Measurements from ENCODE around the gene SYT1. TPM values are rescaled to one million over a fixed set of nuclear protein-coding genes. Genes with fewer than 3 reads are reported as not detected.

Gene SYT1
- total and polyA plus RNA-seq, 2 donors (not counting 3 experiments of a cell fraction or from before 2014, with no cell fraction given): 3.2 to 15.3 TPM

- Histone ChIP-seq H3K27ac (ENCODE audit: insufficient read depth, low read depth, low read length) (no peak overlapping the region), H2AFZ (ENCODE audit: low read depth, low read length) (no peak overlapping the region), H3K4me3 (replicated peaks in 1 of 3; ENCODE audit: insufficient read depth in 1 of 3, low read depth in 1 of 3, low read length in 3 of 3) (no peak overlapping the region), H3K4me1 (ENCODE audit: control insufficient read depth, extremely low read depth, insufficient read depth, low read length) (no peaks in the 10 kb centered on the region), H3K79me2 (ENCODE audit: control insufficient read depth, insufficient read depth, low read length) (no peaks in the 10 kb centered on the region), H4K20me1 (replicated peaks; ENCODE audit: control insufficient read depth, extremely low read depth, insufficient read depth, low read length) (no peaks in the 10 kb centered on the region), H3K4me2 (ENCODE audit: insufficient read depth, low read length) (no peak overlapping the region), H3K9me1 (replicated peaks; ENCODE audit: control insufficient read depth, extremely low read depth, insufficient read depth, low read length) (no peaks in the 10 kb centered on the region), H3K9ac (replicated peaks; ENCODE audit: extremely low read depth, insufficient read depth, low read length) (no peak overlapping the region), H3K9me3 (replicated peaks; ENCODE audit: control insufficient read depth, insufficient read depth, low read length) (no peaks in the 10 kb centered on the region), H3K27me3 (ENCODE audit: control insufficient read depth in 2 of 2, insufficient read depth in 2 of 2, low read length in 2 of 2) (no peaks in the 10 kb centered on the region), H3K36me3 (ENCODE audit: control insufficient read depth in 2 of 2, extremely low read depth in 1 of 2, insufficient read depth in 2 of 2, low read length in 2 of 2) (no peaks in the 10 kb centered on the region)
- no peak for TF ChIP-seq FOS (IDR thresholded peaks at IDR 0.05; ENCODE audit: borderline replicate concordance, insufficient read depth, low read length)
- TF ChIP-seq JUN (IDR thresholded peaks at IDR 0.05; ENCODE audit: borderline replicate concordance, insufficient read depth, insufficient read length, low read depth): no peak
- no peak for TF ChIP-seq POLR2A (IDR thresholded peaks at IDR 0.05; ENCODE audit: low read depth, low read length)
- no peak for TF ChIP-seq EZH2 (IDR thresholded peaks at IDR 0.05; ENCODE audit: borderline replicate concordance, low read depth, low read length, severe bottlenecking)
- no peak for TF ChIP-seq MYC (IDR thresholded peaks at IDR 0.05; ENCODE audit: low read depth, low read length)
- TF ChIP-seq POLR2AphosphoS5 (IDR thresholded peaks at IDR 0.05; ENCODE audit: insufficient read depth, low read depth, low read length): no peak
- TF ChIP-seq MAX (IDR thresholded peaks at IDR 0.05; ENCODE audit: insufficient read depth, insufficient read length): no peak
- TF ChIP-seq GATA2 (IDR thresholded peaks at IDR 0.05; ENCODE audit: insufficient read depth, insufficient read length, low read depth, low read length): no peak
- no peak for TF ChIP-seq CTCF (IDR thresholded peaks at IDR 0.05; ENCODE audit: extremely low read depth in 1 of 2, insufficient read depth in 1 of 2, low read depth in 1 of 2, low read length in 2 of 2)
- dilution Hi-C loops (cut with MboI; ENCODE audit: extremely low pct_ligation_motif_present, low sequenced_read_pairs): no loop called here
- DNase-seq (ENCODE audit: low read depth, low spot score) (no peak), FAIRE-seq (no peak)
- no TSS peak for BruUV-seq (replicated peaks)
- ChIA-PET POLR2A (no interaction called here), CTCF (interaction anchor here (0.9 kb wide), 2 partner anchors 9 to 911 kb away, joined by 3 read pairs; no protein-coding TSS in a partner anchor)
- intact Hi-C loops (cut with micrococcal nuclease): no loop called here
Observed at GRCh38 chr12:79381248-79382208, 517.0 kb downstream of the SYT1 start.

All from endothelial cell of umbilical vein (primary cell).